GM12872 (cell line): ENCODE results near the gene KLHDC4.

Experiments used
- TF ChIP-seq, protein P1 (sequence below): IDR thresholded peaks from 3 replicates; pipeline ENCODE4 v1.5.1; 2011; ENCODE audit warnings: low read depth, mild to moderate bottlenecking, low read length, moderate library complexity; ENCODE audit not compliant: insufficient read depth

The KLHDC4 gene

DNA sequence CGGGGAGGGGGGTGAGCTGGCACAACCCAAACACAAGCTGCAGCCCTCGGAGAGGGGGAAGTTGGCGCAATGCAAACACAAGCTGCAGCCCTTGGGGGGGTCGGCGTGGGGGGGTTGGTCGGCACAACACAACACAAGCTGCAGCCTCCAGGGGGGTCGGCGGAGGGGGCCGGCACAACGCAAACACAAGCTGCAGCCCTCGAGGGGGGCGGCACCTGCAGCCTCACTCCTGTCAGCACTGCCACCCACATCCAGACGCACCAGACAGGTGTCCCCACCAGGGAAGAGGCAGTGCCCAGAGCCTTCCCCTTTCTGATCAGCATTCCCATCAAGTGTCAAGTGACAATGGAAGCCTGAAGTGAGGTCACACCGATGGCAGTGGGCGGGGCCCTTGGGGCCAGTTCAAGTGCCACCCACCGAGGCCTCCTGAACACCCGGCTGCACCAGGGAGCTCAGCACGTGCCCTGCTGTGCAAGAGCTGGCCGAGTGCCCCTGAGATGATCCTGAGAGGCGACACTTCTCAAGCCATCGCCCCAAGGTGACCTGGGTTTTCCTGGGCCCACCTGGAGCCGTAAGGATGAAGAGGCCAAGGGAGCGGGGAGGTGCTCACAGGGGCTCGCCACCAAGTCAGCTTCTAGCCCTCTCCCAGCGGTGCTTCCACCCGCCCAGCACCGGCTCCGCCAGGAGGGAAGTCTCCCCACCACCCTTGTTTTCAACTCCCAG lies 59.3 kb downstream of the KLHDC4 start:
- TF ChIP-seq, protein P1, sequence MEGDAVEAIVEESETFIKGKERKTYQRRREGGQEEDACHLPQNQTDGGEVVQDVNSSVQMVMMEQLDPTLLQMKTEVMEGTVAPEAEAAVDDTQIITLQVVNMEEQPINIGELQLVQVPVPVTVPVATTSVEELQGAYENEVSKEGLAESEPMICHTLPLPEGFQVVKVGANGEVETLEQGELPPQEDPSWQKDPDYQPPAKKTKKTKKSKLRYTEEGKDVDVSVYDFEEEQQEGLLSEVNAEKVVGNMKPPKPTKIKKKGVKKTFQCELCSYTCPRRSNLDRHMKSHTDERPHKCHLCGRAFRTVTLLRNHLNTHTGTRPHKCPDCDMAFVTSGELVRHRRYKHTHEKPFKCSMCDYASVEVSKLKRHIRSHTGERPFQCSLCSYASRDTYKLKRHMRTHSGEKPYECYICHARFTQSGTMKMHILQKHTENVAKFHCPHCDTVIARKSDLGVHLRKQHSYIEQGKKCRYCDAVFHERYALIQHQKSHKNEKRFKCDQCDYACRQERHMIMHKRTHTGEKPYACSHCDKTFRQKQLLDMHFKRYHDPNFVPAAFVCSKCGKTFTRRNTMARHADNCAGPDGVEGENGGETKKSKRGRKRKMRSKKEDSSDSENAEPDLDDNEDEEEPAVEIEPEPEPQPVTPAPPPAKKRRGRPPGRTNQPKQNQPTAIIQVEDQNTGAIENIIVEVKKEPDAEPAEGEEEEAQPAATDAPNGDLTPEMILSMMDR = no peak

DNA sequence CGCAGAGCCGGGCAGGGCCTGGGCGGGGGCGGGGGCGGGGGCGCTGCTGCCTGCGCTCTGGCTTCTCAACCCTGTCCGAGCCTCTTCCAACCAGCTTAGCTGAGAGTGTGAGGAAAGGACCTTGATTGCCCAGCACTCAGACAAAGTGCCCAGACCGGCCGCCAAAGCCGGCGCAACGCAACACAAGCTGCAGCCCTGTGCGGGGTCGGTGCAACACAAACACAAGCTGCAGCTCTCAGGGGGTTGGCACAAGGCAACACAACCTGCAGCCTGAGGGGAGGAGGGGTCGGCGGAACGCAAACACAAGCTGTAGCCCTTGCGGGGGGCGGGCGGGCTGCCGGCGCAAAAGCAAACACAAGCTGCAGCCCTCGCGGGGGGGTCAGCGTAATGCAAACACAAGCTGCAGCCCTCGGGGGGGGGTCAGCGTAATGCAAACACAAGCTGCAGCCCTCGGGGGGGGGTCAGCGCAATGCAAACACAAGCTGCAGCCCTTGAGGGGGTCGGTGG lies 60.0 kb downstream of the KLHDC4 start:
- TF ChIP-seq, protein P1 = no peak

DNA sequence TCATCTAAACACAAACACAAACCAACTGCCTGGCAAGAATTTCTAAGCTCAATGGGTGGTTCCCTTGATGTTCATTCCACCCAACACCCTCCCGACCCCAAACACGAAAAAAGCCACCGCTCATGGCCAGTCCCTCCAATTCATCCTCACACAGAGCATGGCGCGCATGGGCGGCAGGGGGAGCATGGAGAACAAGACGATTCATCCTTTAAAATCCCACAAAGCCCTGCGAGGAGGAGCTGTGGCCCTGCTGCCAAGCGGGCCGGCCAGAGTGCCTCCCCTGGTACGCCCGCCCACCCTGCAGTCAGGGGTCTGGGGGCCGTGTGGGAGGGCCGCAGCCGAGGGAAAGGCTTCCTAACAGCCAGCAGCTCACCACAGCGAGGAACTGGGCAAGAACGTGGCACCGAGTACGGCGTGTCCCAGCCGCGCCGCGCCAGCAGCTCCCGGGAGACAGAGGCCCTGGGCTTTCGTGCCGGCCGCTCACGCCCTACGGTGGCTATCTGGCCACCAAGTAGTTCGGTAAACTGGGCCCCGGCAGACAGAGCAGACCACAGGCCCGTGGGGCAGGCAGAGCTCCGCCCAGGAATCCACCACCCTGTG lies 60.9 kb downstream of the KLHDC4 start:
- TF ChIP-seq, protein P1 = no peak

DNA sequence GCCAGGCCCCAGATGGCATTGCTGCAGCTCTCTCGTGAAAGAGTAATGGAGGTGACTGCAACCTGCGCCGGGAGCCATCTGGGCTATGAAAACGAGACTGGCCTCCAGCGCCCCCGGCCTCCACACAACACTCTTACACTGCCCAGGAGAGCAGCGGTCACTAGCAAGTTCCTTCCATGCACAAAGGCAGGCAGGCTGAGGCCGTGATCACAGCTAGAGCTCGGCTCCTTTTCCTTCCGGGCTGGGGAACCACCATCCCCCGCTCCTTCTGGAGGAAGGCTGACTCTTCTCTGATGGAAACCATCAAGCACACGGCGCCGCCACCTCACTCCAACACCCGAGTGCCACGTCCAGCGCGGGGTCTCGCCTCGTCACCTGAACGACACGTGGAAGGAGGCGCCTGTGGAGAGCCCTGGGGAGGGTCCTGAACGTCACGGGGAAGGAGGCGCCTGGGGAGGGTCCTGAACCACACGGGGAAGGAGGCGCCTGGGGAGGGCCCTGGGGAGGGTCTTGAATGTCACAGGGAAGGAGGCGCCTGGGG lies 61.9 kb downstream of the KLHDC4 start:
- TF ChIP-seq, protein P1 = no peak

DNA sequence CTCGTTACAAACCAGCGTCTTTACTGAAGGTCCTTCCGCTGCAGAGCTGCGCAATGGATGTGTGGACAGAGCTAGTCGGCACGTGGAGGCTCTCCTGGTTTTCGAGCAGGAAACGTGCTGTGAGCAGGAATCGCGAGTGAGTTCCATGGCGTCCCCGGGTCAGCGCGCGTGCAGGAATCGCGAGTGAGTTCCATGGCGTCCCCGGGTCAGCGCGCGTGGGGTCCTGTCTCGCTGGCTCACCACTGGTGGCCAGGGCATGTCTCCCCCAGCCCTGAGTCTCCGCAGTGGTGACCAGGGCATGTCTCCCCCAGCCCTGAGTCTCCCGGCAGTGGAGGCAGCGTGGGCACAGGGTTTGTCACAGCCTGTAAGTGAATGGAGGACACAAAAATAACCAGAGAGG lies 62.7 kb downstream of the KLHDC4 start:
- TF ChIP-seq, protein P1 = no peak

DNA sequence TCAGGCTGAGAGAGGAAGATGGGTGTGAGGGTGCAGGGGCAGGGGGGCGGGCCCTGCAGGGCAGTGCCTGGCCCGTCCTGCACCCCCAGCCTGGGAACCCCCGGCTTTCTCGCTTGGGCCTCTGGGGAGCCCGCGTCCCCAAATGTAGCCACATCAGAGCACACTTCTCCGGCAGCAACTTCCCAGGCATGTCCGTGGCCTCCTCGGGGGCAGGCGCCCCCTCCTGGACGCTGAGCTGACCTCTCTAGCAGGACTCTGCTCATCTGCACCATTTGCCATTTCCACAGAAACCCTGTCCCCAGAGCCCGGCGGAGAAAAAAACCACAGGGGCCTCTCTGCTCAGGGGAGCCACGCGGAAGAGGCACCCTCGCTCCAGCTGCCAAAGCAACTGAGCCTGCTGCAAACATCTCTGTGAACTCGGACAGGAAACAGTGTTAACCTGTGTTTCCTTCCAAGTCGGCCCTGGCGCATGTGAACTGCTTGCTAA lies 63.4 kb downstream of the KLHDC4 start:
- TF ChIP-seq, protein P1 = peak; percentile 81

DNA sequence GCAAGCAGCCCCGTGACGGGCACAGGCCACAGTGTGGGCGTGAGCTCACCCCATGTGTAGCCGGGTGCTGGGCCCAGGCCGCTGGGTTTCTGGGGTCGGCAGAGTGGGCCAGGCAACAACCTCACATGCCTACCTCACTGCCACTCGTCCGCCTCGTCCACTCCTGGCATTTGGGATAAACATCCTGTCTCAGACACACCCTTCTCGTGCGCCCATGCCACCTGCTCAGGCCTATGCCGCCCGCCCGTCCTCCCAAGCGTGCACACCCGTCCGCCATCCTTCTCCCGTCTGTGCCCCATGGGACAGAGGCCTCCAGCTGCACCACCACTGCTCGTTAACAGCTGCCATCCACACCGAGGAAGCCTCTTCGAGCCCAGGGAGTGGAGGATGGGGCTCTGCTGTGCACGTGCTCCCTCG lies 64.3 kb downstream of the KLHDC4 start:
- TF ChIP-seq, protein P1 = no peak
